ENCODE measurements around the gene ABHD5.

DNA sequence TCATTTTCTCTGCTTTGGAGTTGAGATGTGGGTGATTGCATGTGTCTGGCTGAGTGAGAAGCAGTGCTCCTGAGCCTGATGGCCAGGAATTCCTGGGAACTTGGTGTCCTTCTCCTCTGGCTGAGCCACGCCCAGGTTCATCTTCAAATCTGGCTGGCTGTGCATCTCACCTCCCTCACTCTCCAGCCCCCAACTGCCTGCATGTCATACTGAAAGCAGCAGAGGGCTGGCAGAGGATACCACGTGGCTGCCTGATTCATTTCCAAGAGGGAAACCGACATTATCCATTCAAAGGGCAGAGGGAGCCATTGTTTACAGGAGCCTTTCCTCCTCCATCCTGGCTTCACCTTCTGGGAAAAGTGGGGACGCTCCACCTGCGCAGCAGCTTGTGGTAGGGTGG lies 57.4 kb downstream of the ABHD5 start:
- TF ChIP-seq, protein P1, sequence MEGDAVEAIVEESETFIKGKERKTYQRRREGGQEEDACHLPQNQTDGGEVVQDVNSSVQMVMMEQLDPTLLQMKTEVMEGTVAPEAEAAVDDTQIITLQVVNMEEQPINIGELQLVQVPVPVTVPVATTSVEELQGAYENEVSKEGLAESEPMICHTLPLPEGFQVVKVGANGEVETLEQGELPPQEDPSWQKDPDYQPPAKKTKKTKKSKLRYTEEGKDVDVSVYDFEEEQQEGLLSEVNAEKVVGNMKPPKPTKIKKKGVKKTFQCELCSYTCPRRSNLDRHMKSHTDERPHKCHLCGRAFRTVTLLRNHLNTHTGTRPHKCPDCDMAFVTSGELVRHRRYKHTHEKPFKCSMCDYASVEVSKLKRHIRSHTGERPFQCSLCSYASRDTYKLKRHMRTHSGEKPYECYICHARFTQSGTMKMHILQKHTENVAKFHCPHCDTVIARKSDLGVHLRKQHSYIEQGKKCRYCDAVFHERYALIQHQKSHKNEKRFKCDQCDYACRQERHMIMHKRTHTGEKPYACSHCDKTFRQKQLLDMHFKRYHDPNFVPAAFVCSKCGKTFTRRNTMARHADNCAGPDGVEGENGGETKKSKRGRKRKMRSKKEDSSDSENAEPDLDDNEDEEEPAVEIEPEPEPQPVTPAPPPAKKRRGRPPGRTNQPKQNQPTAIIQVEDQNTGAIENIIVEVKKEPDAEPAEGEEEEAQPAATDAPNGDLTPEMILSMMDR (IDR thresholded peaks at IDR 0.05 in 4 of 5, conservative IDR thresholded peaks at IDR 0.05 in 1 of 5), result no peak
- TF ChIP-seq POLR2A (IDR thresholded peaks at IDR 0.05), result no peak
